ENCODE results near the gene SAMD10.
A peak's percentile ranks its signal among the peaks of the same experiment; 100 is the strongest.

SAMD10 gene

DNA sequence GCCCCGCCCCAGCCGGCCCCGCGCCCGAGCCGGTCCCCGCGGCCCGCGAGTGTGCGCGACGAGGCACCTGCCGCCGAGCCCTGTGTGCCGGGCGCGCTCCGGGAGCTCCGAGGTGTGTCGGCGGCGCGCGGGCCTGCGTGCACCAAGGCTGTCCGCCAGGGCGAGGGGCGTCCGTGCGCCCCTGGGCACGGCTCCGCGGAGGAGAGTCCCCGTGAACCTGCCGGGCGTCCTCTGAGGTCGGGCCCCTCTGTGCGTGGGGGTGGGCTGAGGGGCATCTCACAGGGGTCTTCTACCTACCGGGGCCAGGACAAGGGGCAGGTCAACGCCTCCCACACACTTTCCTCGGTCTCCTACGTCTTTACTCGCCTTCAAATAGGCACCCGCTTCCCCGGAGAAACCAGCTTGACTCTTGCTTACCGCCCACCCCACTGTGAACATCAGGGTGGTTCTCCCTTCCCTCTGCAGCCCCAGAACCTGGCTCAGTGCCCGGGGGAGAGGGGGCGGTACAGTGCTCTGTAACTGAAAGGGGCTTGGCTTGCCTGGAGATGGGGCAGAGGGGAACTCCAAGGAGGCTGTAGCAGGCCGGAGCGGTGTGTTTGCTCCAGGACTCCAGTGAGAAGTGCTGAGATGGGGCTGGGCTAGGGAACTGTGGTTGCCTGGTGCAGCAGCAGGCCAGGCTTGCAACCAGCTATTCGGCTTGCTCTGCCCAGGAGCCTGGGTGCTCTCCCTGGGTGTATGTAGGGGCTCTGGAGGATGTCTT, at the start of gene SAMD10:
Gene SAMD10, minus strand, starts transcription at position 86 of the 760 bp plus-strand sequence. CDS start 175 bp downstream, outside the sequence.
- TF ChIP-seq, protein P1, sequence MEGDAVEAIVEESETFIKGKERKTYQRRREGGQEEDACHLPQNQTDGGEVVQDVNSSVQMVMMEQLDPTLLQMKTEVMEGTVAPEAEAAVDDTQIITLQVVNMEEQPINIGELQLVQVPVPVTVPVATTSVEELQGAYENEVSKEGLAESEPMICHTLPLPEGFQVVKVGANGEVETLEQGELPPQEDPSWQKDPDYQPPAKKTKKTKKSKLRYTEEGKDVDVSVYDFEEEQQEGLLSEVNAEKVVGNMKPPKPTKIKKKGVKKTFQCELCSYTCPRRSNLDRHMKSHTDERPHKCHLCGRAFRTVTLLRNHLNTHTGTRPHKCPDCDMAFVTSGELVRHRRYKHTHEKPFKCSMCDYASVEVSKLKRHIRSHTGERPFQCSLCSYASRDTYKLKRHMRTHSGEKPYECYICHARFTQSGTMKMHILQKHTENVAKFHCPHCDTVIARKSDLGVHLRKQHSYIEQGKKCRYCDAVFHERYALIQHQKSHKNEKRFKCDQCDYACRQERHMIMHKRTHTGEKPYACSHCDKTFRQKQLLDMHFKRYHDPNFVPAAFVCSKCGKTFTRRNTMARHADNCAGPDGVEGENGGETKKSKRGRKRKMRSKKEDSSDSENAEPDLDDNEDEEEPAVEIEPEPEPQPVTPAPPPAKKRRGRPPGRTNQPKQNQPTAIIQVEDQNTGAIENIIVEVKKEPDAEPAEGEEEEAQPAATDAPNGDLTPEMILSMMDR (IDR thresholded peaks at IDR 0.05; ENCODE audit: low read depth, low read length): no peak
- H3K4me3 ChIP-seq (ENCODE audit: low read depth, low read length): peak within 1 kb of the TSS; percentile 86

DNA sequence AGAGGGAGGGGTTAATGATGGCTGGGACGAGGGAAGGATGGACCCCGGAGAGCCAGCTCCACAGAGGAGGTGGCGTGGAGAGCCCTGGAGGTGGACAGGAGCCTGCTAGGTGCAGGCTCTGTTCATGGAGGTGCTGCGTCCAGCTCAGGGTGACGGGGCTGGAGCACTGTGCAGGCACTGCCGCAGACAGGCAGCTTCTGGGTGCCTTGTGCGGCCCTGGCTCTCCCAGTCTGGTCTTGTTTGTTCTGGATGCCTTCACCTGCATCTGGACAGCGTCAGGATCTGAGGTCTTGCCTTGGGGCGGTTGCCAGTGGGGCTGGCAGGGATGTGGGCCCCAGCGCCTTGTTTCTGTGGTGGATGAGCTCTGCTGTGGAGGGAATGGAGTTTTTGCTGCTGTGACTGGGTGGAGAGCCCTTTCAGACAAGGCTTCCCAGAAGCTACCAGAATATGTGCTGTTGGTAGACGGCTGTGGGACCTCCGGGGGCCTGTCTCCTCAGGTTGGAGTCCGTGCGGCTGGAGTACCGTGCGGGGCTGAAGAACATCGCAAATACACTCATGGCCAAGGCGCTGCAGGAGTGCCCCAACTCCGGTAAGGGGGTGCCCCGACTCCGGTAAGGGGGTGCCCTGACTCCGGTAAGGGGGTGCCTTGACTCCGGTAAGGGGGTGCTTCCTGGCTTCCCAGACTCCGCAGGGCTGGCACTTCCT, 48.7 kb upstream of the SAMD10 start:
- TF ChIP-seq, protein P1 (IDR thresholded peaks at IDR 0.05; ENCODE audit: low read depth, low read length): no peak
- H3K4me3 ChIP-seq (ENCODE audit: low read depth, low read length): no peak overlapping the region

DNA sequence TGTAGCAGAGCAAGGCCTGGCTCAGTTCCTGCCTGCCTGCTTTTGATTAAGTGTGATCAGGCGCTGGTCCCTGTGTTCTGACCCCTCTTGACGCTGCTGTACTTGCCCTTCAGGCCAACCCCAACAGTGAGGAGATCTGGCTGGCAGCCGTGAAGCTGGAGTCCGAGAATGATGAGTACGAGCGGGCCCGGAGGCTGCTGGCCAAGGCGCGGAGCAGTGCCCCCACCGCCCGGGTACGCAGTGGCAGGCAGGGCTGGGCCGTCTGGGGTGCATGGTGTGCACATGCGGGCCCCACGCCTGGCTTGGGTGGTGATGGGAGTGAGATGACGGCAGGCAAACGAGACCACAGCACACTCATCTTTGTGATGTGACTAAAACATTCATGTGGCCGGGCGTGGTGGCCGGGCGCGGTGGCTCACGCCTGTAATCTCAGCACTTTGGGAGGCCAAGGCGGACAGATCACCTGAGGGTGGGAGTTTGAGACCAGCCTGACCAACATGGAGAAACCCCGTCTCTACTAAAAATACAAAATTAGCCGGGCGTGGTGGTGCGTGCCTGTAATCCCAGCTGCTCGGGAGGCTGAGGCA, 46.5 kb upstream of the SAMD10 start:
- no peak overlapping the region for H3K4me3 ChIP-seq (ENCODE audit: low read depth, low read length)
- TF ChIP-seq, protein P1 (IDR thresholded peaks at IDR 0.05; ENCODE audit: low read depth, low read length): no peak

DNA sequence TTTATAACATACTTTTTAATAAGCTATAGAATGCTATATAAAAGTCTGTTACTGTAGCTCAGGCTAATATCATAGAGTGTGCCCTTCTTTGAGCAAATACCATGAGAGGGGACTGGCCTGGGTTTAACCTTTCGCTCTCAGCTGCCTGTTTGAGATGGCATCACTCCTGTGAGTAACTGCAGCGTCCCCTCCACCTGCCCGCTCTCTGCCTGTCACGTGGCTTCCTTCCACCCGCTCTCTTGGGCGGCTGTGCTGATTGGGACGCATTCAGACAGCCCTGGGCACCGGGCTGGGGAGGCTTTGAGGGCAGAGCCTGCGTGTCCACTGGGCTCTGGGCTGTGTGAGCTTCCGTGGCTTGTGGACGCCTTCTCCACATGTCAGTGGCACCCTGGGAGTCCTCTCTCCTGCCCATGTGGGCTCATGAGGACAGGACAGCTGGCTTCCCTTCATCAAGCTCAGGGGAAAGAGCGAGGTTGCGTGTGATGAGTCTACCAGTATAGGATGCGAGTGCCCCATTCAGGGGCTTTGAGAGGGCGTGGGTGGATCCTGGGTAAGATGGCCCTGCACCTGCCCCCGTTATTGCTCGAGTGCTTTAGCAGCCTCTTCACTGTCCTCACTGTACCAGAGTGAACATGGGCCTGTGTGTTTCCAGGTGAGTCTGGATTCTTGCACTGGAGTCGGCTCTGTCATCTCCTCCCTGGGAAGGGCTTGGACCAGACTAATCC, 45.8 kb upstream of the SAMD10 start:
- TF ChIP-seq, protein P1 (IDR thresholded peaks at IDR 0.05; ENCODE audit: low read depth, low read length): no peak
- no peak overlapping the region for H3K4me3 ChIP-seq (ENCODE audit: low read depth, low read length)

DNA sequence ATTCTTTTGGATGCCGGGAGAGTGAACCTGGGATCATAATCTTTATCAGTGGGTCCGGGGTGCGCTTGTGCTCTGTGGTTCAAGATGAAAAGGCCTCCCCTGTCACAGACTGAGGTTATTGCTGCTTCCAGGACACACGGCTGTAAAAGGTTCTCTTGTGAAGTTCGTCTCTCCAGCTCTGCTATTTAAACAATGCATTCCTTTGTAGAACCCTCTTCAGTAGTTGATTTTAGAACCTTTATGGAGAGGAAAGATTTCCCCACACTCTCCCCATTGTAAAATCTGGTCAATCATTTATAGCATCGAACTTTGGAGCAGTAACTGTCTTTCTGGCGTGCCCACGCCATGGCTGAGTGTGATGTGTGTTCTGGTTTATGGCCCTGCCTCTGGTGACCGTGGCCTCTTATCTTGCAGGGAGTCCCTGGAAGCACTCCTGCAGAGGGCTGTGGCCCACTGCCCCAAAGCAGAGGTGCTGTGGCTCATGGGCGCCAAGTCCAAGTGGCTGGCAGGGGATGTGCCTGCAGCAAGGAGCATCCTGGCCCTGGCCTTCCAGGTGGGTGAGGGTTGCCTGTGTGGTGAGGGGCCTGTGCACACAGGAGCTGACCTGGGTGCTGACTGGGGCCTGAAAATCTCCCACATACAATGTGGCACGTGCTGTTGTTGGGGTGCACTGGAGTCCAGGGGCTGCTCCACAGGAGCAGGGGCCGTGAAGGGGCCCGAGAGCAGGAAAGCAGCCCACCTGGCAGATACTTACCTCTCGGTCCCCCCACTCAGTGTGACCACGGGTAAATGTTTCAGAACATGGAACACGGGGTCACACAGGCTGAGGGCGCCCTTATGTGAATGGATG, 44.9 kb upstream of the SAMD10 start:
- TF ChIP-seq, protein P1 (IDR thresholded peaks at IDR 0.05; ENCODE audit: low read depth, low read length): no peak
- H3K4me3 ChIP-seq (ENCODE audit: low read depth, low read length): no peak overlapping the region

DNA sequence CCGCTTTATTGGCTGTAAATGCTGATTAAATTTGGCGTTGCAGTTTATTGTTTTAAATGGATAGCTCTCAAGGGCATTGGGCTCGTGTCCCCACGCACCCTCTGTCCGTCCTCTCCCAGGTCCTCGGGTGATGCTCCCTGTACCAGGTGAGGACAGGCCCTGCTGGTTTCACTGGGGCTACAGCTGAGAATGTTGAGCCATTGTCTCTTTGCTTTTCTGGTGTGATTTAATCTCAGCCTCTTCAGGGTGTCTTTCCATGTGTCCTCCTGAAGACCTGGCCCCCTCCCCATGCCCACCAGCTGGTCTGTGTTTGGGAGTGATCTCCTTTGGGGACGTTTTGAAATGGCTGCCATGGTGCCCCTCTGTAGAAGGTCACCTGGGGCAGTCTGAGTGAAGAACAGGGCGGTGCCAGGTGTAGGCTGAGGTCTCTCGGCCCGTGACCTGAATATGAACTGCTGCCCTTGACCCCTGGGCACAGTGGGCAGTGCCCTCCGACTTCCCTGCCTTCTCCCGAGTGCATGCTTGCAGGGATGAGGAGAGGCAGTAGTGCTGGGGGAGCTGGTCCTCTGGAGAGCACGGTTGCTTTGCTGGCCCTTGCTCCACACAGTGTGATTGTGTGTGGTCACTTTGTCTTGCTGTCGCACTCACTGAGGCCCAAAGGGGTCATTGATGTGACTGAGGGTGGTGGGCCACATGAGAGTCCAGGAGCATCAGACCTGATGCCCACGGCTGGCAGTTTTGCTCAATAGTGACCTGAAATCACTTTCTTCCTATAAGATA, 44.1 kb upstream of the SAMD10 start:
- H3K4me3 ChIP-seq (ENCODE audit: low read depth, low read length): no peak overlapping the region
- TF ChIP-seq, protein P1 (IDR thresholded peaks at IDR 0.05; ENCODE audit: low read depth, low read length): no peak

All from WI38 (cell line).